Activated naive CD4-positive, alpha-beta T cell treated with anti-CD3 and anti-CD28 coated beads, Interleukin-2, amount 50 U/mL, for 72 hours (primary cell): ENCODE measurements around the gene PYGM. TPM values are rescaled to one million over a fixed set of nuclear protein-coding genes. Genes with fewer than 3 reads are reported as not detected.
A peak's percentile ranks its signal among the peaks of the same experiment; 100 is the strongest.

Experiments used
- ATAC-seq, 2 donors: fragments of 150-1000 bp; cut with Tn5 transposase; 2 replicates each; pipeline ENCODE4 v1.10.0; 2021; ENCODE audit warnings: mild to moderate bottlenecking in 2 of 2, moderate library complexity in 2 of 2
- DNase-seq, 2 donors: peaks; one replicate each; pipeline ENCODE4 v3.0.0; 2021 to 2022; ENCODE audit warnings: low spot score in 2 of 2
- H3K27ac Mint-ChIP-seq, 2 donors: one replicate each; pipeline ENCODE4 v1.8.0; 2022; ENCODE audit warnings: mild to moderate bottlenecking in 2 of 2, mixed read lengths in 2 of 2
- H3K36me3 Mint-ChIP-seq, 2 donors: one replicate each; pipeline ENCODE4 v1.8.0; 2022; ENCODE audit warnings: mixed read lengths in 2 of 2
- H3K9me3 Mint-ChIP-seq, 2 donors: one replicate each; pipeline ENCODE4 v1.8.0; 2022; ENCODE audit warnings: mixed read lengths in 2 of 2
- total RNA-seq, 2 donors: library from RNA; stranded (reverse); gene quantifications; one replicate each; pipeline ENCODE4 v1.2.3, GENCODE V29; 2022

PYGM gene
- total RNA-seq, 2 donors from 2014 or later, result 0.87 to 2.3 TPM

DNA sequence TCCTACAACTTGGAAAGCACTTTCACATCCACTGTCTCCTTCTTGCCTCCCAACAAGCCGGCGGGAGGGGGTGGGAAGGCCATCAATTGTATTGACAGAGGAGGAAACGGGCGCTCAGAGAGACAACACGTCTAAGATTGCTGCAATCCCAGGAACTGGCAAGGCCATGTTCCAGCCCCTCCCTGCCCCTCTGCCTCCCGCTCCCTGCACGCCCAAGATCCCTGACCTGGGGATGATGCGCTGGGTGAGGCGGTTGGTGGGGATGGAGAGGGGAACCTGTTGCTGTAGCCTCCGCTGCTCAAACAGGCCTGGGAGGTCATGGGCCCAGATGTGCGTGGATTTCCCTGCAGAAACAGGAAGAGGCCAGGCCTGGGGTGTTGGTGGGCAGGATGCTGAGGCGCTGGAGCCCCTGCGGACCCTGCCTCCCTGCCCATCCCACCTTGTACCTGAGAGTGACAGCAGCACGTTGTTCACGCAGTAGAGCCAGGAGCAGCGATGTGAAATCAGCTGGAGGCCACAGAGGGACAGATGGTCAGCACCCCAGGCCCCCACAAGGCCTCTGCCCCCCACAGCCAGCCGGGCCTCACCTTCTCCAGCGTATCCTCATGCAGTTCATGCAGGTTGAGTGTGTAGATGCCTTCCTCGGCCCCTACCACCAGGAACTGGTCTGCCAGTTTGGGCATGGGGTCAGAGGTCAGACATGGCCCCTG, 36.4 kb upstream of the PYGM start:
- ATAC-seq, result no peak
- peak overlapping the region; percentile 14 to 76 for H3K27ac Mint-ChIP-seq
- H3K36me3 Mint-ChIP-seq, result peaks cover 0 to 10% of the 10 kb centered on the region in 2 donors
- no peak for DNase-seq
- no peaks in the 10 kb centered on the region for H3K9me3 Mint-ChIP-seq

DNA sequence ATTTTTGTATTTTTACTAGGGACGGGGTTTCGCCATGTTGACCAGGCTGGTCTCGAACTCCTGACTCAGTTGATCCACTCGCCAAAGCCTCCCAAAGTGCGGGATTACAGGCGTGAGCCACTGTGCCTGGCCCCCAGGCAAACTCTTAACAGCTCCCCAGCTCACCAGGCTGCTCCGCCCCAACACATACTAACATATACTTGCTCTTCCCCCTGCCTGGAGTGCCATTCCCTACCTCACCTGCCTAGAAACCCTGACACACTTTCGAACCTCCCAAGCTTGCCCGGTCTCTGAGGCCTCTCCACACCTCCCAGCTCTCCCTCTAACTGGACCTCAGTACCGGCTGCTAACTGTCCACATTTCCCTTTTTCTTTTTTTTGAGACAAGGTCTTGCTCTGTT, 34.8 kb upstream of the PYGM start:
- peaks cover 0 to 8% of the 10 kb centered on the region in 2 donors for H3K36me3 Mint-ChIP-seq
- ATAC-seq (no peak), DNase-seq (no peak)
- H3K27ac Mint-ChIP-seq, result peak overlapping the region; percentile 27 to 76
- H3K9me3 Mint-ChIP-seq, result no peaks in the 10 kb centered on the region

DNA sequence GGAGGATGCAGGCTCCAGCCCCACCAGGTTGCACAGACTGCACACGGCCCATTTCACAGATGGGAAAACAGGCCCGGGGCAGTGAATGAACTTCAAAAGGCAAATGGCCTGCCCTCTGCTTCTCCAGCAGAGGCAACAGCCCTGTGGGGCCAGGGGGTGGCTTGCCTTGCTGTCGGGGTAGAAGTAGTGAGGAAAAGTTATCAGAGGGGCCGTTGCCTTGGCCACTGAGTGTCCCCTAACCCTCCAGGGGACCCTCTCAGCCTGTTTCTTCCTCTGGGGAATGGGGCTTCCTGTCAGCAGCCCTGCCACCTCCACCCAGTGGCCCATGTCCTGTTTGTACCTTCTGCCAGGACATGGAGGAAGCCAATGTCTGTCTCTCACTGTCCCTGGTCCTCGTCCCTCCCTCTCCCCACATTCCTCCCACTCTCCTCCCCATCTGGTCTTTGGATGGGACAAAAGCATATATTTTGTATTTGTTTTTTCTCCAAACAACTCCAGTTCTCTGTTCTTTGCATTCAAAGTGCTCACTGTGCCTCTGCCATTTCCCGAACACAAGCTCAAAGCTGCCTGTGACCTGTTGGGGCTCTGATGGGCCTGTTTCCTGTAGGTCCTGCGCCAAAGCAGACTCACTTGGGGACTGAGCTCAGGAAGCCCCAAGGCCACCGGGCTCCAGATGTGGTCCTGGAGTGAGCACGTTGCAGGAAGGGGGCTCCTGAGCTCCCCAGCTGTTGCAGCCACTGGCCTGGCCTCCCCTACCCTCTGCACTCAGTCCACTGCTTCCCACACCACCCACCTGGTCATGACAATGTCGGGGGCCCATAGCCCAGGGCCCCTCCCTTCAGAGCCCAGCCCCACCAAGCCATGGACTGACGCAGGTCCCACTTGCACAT, 33.7 kb upstream of the PYGM start:
- Mint-ChIP-seq H3K9me3 (no peaks in the 10 kb centered on the region), H3K36me3 (peaks cover 0 to under 1% of the 10 kb centered on the region in 2 donors), H3K27ac (peak overlapping the region; percentile 73 to 76)
- ATAC-seq (no peak), DNase-seq (no peak)

DNA sequence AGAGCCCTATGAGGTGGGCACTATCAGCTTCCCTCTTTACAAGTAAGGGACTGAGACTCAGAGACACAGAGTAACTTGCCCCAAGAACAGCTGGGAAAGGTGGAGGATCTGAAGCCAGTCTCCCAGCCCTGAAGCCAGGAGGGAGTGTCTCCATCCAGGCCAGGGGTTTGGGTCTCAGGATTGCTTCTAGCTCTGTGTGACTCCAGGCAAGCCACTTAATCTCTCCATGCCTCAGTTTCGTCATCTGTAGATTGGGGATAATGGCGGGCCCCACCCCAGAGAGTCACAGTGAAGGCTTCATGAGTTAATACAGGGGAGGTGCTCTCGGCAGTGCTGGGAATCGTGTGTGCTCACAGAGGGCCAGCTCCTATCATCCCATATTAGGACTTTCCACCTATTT, 32.7 kb upstream of the PYGM start:
- ATAC-seq (no peak), DNase-seq (no peak)
- no peaks in the 10 kb centered on the region for H3K36me3 Mint-ChIP-seq
- H3K27ac Mint-ChIP-seq, result peak overlapping the region in 1 of 2 donors; percentile 73
- no peaks in the 10 kb centered on the region for H3K9me3 Mint-ChIP-seq

DNA sequence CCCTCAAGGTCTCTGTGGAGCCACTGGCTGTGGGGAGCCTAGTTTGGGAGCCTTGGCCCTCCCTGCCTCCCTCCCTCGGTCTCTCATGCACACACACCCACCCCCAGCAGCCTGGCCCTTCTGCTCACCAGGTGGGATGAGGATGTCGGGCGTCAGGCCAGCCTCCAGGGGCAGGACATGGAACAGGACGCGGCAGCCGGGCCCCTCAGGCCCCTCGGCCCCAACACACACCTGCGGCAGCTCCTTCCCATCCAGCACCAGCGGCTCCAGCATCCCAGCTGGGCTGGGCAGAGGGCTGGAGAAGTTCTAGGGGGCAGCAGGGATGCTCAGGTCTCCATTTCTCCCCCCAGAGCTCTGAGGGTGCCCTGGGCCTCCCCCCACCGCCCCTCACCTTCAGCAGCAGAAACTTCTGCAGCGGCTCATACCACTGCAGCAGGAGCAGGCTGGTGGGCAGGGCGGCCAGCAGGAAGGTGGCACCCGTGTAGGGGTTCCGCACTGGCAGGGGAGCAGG, 32.1 kb upstream of the PYGM start:
- ATAC-seq (no peak), DNase-seq (no peak)
- no peaks in the 10 kb centered on the region for H3K36me3 Mint-ChIP-seq
- no peaks in the 10 kb centered on the region for H3K9me3 Mint-ChIP-seq
- peak overlapping the region in 1 of 2 donors; percentile 74 for H3K27ac Mint-ChIP-seq

DNA sequence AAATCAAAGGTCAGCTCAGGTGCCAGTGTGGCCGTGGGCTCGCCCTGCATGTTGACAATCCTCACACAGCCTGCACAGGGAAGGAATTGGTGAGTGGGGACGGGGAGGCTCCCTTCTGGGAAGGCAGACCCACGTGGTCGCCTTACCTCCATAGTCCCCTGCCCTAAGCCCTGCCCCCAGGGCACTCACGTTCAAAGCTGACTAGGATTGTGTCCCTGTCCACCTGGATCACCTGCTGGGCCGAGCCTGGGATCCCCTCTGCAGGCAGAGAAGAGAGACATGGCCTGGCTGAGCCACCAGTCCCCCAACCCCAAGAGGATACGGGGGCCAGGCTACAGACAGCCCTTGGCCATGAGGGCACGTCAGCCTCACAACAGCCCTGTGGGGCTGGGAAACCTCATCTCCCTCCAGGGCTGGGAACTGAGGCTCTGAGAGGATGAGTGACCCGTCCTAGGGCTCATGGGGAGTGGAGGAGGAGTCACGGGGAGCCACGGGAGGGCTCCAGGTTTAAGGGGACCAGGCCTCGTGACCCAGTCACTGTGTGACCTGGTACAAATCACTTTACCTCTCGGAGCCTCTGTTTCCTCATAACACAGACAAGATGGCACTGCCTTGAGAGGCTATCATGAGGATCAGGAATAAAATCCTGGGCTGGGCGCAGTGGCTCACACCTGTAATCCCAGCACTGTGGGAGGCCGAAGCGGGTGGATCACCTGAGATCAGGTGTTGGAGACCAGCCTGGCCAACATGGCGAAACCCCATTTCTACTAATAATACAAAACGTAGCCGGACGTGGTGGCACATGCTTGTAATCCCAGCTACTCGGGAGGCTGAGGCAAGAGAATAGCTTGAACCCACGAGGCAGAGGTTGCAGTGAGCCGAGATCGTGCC, 30.7 kb upstream of the PYGM start:
- ATAC-seq, result no peak
- no peak overlapping the region for H3K27ac Mint-ChIP-seq
- no peaks in the 10 kb centered on the region for H3K9me3 Mint-ChIP-seq
- DNase-seq, result no peak
- no peaks in the 10 kb centered on the region for H3K36me3 Mint-ChIP-seq

DNA sequence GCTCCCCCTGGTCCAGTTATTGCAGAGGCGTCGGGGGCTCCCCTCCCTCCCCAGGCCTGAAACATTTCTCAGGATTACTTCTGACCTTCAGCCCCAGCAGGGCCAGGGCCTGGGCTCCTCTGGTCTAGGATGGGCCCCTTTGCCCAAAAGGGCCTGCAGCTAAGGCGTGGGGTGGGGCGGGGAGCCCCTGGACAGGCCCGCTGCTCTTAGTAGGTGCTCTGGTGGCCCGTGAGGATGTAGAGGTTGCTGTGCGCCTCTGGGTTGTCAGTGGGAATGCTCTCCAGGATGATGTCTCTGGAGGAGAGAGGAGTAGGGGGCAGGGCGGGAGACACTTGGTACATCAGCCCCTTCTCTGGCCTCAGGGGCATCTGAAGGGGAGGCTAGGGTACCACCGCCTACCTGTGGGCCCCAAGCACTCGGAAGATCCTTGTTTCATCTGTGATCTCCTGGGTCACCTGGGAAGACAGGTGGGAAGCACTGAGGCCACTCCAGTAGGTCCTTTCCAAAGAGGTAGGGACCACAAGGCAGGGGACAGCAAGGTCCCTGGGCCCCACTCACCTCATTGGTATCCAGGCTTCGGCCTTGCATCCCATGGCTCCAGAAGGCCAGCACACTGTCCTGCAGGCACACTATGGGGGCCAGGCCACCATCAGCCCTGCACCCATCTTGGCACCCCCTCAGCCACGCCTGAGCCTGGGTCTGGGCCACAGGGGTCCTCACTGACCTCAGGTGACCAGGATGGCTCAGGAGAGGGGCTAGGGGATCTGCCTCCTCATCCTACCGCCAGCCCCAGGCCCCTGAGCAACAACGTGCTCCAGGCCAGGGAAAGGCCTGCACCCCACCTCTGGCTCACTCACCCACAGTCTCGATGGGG, 29.8 kb upstream of the PYGM start:
- no peaks in the 10 kb centered on the region for H3K9me3 Mint-ChIP-seq
- DNase-seq, result no peak
- ATAC-seq, result no peak
- H3K27ac Mint-ChIP-seq, result no peak overlapping the region
- H3K36me3 Mint-ChIP-seq, result no peaks in the 10 kb centered on the region

DNA sequence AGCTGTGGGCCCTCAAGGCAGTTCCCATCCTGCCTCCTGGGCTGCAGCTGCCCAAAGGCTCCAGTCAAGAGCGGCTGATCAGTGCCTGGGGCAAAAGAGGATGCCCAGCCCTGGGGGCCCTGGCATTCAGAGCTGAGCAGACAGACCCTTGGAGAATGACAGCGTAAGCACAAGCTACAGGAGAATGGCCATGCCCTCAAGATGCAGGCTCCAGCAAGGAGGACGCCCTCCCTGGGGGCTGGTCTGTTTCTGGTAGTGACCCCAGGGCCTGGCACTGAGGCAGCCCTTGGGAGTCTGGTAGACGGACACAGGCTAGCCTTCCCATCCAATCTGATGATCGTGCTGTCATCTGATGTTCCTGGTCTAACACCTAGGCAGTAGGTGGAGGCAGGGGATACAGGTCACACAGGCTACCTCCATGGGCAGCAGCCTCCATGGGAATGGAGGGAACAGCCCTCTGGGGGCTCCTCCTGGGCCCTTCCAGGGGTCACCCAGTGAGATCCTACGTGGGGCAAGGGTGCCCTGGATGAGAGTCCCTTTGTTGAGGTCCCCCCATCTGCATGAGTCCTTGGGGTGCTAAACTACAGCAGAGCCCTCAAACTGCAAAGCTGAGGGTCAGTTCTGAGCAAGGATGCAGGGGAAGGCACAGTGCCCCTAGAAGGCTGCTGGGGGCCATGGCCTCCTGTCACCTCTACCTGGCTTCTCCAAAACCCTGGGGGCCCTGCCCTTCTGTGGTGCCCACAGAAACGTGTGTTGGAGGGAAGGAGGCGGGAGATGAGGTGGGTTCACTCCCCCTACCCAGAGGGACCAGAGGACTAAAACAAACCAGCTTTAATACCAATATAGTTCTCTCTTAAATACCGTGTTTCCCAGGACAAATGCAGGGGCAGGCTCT, 28.8 kb upstream of the PYGM start:
- Mint-ChIP-seq H3K9me3 (no peaks in the 10 kb centered on the region), H3K36me3 (no peaks in the 10 kb centered on the region), H3K27ac (no peak overlapping the region)
- DNase-seq (no peak), ATAC-seq (peak in 1 of 2 donors; percentile 5)

DNA sequence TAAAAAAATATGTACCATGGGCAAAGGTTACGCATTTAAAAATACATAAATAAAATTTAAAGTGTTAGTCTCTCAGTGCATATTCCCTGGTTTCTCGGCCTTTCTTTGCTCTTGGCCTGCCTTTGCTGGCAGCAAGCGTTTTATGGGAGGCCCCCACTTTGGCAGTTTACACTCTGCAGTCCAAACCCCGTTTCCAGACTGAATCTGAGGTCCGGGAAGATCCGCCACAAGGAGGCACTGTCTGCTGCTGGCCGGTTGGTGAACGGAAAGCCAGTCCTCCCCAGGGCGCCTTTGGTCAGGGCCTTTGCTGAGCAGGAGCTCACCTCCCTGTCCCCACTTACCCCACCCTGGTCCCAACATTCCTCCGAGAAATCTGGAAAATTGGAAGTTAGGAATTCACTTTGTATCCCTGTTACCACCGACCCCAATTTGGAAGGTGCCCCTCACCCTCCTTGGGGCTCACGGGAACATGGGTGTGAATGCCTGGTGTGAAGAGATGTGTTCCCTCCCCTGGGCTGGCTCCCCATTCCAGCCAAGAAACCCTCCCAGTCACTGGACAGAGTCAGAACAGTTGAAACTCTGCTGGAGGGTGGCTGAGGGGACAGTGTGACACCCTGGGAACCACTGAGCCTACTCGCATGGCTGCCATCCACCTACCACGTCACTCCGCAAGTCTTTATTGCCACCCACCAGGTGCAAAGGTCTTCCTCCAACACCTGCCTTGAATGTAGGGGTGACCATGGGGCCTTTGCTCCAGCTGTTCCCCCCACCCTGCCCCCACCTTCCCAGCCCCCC, 27.9 kb upstream of the PYGM start:
- ATAC-seq (peak; percentile 67 to 70), DNase-seq (peak; percentile 60 to 61)
- Mint-ChIP-seq H3K9me3 (no peaks in the 10 kb centered on the region), H3K27ac (no peak overlapping the region), H3K36me3 (no peaks in the 10 kb centered on the region)

DNA sequence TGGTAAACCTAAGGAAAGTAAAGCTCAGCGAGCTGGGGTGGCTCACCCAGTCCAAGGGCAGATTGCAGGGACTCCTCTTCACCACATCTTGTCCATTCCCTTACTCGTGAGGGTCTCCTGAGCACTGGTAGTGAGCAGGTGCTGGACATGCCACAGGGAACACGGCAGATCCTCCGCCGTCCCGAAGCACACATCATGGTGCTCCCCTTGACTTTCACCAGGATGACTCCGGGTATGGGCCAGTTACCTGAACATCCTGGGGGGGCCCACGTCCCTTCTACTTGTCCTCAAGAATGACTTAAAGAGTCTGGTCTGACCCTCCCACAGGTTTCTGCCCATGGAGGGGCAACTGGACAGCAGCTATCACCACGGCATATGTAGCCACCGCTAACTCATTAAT, 26.5 kb upstream of the PYGM start:
- Mint-ChIP-seq H3K9me3 (no peaks in the 10 kb centered on the region), H3K27ac (no peak overlapping the region), H3K36me3 (no peaks in the 10 kb centered on the region)
- DNase-seq (no peak), ATAC-seq (no peak)

DNA sequence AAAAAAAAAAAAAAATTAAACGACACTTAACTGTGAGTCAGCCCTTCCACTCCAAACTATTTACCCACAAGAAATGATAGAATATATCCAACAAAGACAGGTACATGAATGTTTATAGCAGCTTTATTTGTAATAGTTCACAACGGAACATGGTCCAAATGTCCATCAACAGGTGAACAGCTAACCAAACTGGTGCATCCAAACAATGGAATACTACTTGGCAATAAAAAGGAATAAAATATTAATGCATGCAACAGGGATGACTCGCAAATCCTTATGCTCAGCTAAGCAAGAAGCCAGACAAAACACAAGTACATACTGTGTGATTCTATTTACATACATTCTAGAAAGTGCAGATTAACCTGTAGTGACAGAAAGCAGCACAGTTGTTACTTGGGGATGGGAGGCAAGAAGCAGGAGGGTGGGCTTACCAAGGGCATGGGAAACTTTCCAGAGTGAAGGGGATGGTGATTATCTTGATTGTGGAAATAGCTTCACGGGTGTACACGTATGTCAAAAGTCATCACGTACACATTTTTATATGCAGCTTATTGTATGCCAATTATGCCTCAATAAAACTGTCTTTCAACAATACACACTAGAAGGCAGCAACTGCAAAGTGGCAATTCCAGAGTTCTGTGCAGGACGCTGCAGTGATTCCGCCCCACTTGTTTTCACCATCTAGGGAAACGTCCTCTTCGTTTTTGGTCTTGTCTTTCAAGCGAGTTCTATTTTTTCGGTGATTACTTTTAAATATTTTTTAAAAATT, 25.2 kb upstream of the PYGM start:
- H3K9me3 Mint-ChIP-seq, result no peaks in the 10 kb centered on the region
- DNase-seq (no peak), ATAC-seq (no peak)
- no peak overlapping the region for H3K27ac Mint-ChIP-seq
- H3K36me3 Mint-ChIP-seq, result peaks cover 0 to 4% of the 10 kb centered on the region in 2 donors

DNA sequence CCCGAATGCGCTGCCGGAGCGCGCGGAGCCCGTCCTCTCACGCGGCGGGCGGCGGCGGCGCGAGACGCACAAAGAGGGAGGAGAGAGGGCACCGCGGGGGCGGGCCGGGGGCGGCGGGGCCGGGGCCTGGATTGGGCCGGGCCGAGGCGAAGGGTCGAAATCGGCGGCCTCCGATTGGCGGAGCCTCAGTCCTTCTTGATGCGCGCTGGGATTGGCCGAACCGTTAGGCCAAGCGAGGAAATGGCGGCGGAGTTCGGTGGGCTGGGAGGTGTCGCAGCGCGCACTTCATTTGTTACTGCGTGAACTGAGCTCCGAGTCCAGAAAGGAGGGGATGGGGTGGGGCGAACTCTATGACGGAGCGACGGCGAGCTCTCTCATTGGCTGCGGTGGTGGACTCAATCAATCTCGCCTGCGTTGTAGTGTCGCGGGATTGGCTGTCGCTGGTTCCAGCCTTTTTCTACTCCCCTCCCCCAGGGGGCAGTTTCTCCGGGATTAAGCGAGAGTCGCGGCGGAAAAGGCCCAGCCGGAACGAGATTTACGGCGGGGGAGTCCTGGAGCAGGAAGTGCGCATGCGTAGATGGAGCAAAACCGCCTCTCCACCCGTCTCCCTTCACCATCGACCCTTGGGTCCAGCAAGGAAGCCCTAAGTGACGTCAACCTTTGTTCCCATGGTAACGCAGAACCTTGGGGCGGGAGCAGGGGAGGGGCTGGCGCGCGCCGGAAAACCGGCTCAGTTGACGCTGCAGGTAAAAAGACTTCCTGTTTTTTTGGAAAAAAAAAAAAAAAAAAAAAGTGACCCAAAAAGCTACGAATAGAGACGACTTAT, 18.9 kb upstream of the PYGM start, which contains the start of gene SF1:
TSS of gene SF1 (minus strand) at position 70 of the 826 bp plus-strand sequence. CDS start 150 bp downstream, outside the sequence.
- DNase-seq, result peak; percentile 98 to 100
- ATAC-seq, result peak; percentile 91 to 92
- no peaks in the 10 kb centered on the region for H3K9me3 Mint-ChIP-seq
- peak within 1 kb of the TSS; percentile 99 to 100 for H3K27ac Mint-ChIP-seq
- peaks cover 38 to 46% of the 10 kb centered on the region in 2 donors for H3K36me3 Mint-ChIP-seq

DNA sequence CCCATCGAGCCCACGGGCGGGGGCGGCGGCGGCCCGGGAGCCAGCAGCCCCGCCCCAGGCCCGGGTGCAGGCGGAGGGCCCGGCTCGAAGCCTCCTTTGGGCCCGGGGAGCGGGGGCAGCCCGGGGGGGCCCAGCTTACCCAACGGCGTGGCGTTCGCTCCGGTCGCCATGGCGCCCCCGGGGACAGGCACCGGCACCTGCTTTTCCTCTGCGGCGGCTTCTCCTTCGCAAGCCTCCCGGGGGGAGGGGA, 18.4 kb upstream of the PYGM start:
- Mint-ChIP-seq H3K9me3 (no peaks in the 10 kb centered on the region), H3K27ac (peak overlapping the region; percentile 99 to 100), H3K36me3 (peaks cover 43 to 52% of the 10 kb centered on the region in 2 donors)
- ATAC-seq (peak in 1 of 2 donors; percentile 0), DNase-seq (no peak)
